ENCODE results near the gene TPCN1. TPM values are rescaled to one million over a fixed set of nuclear protein-coding genes. Genes with fewer than 3 reads are reported as not detected.

TPCN1 gene
- total and polyA plus RNA-seq, 2 of the 13 experiments (the other 11 are each of a cell fraction or from before 2014, with no cell fraction given), result 8.0 to 26.8 TPM

- TF ChIP-seq ZNF496 (CRISPR knock-in tag; IDR thresholded peaks at IDR 0.05; ENCODE audit: insufficient replicate concordance), result no peak
- TF ChIP-seq MXI1 (IDR thresholded peaks at IDR 0.05; ENCODE audit: borderline replicate concordance, low read depth, low read length), result no peak
Measured at GRCh38 chr12:113198296-113198695, 23.0 kb upstream of the TPCN1 start (continued).

GRCh38 chr12:113200021-113200797 lies 21.1 kb upstream of the TPCN1 start:
- Histone ChIP-seq H3K4me1 (ENCODE audit: insufficient read depth, low read length) (peaks cover 16% of the 10 kb centered on the region), H3K4me3 (replicated peaks in 1 of 3; ENCODE audit: insufficient read depth in 1 of 3, low read depth in 2 of 3, low read length in 3 of 3) (no peak overlapping the region), H3K79me2 (ENCODE audit: insufficient read depth, low read length) (no peaks in the 10 kb centered on the region), H3K9me3 (ENCODE audit: low read length) (no peaks in the 10 kb centered on the region), H3K27me3 (ENCODE audit: control insufficient read depth in 1 of 2, insufficient read depth in 2 of 2, low read length in 2 of 2) (no peaks in the 10 kb centered on the region), H3K9ac (ENCODE audit: insufficient read depth, low read depth, low read length) (no peak overlapping the region), H3K27ac (ENCODE audit: extremely low read length, insufficient read depth, low read length) (no peak overlapping the region), H3K36me3 (replicated peaks in 1 of 2; ENCODE audit: control insufficient read depth in 1 of 2, insufficient read depth in 2 of 2, low read length in 2 of 2) (no peaks in the 10 kb centered on the region), H3K4me2 (ENCODE audit: low read depth, low read length) (no peak overlapping the region), H2AFZ (ENCODE audit: low read length) (no peak overlapping the region), H4K20me1 (ENCODE audit: insufficient read depth, low read length) (no peaks in the 10 kb centered on the region)
- ATAC-seq, result no peak
- CTCF ChIA-PET (ENCODE audit: low intra/inter-chr PET ratio, low total read pairs), result no interaction called here
- TF ChIP-seq ZNF878 (CRISPR knock-in tag; IDR thresholded peaks at IDR 0.05), result no peak
- TF ChIP-seq ZNF644 (CRISPR knock-in tag; IDR thresholded peaks at IDR 0.05; ENCODE audit: low read depth), result no peak
- no peak for TF ChIP-seq ZNF557 (CRISPR knock-in tag; IDR thresholded peaks at IDR 0.05)
- TF ChIP-seq HDAC2 (CRISPR knock-in tag; IDR thresholded peaks at IDR 0.05), result no peak
- TF ChIP-seq PRMT3 (CRISPR knock-in tag; IDR thresholded peaks at IDR 0.05; ENCODE audit: borderline replicate concordance, low read depth), result no peak
- TF ChIP-seq ZNF773 (CRISPR knock-in tag; IDR thresholded peaks at IDR 0.05; ENCODE audit: borderline replicate concordance), result no peak
- TF ChIP-seq ZNF232 (CRISPR knock-in tag; IDR thresholded peaks at IDR 0.05; ENCODE audit: borderline replicate concordance), result no peak
- TF ChIP-seq ZNF235 (CRISPR knock-in tag; IDR thresholded peaks at IDR 0.05; ENCODE audit: borderline replicate concordance), result no peak
- no peak for TF ChIP-seq MIER3 (CRISPR knock-in tag; IDR thresholded peaks at IDR 0.05; ENCODE audit: borderline replicate concordance)
- no peak for TF ChIP-seq IKZF5 (CRISPR knock-in tag; IDR thresholded peaks at IDR 0.05)
- no peak for TF ChIP-seq ZNF446 (CRISPR knock-in tag; IDR thresholded peaks at IDR 0.05)
- intact Hi-C loops (cut with micrococcal nuclease; ENCODE audit: unreplicated experiment), result loop anchor here (5.0 kb wide), 1 partner anchor 157 kb away; the partner anchor contains the start of gene PLBD2
- no peak for FAIRE-seq
- 79% methylated on average over 12 of the region's 12 CpGs for WGBS (ENCODE audit: low lambda C conversion rate)
- in situ Hi-C loops (cut with HindIII; ENCODE audit: extremely low pct_ligation_motif_present, low pct_unique_long_range_greater_than_20kb), result no loop called here
- DNase-seq (ENCODE audit: low spot score), result no peak
- BruUV-seq (replicated peaks), result no TSS peak
- POLR2A ChIA-PET, result no interaction called here
